Measurements from ENCODE around the gene LYZL1. TPM values are rescaled to one million over a fixed set of nuclear protein-coding genes. Genes with fewer than 3 reads are reported as not detected.
"Not testable (repeated sequence)": the region's sequence is repeated elsewhere in the genome, so short reads cannot be mapped to it uniquely, and the experiment has no call there.

The LYZL1 gene
- total RNA-seq, 1 donor from 2014 or later, result not detected

DNA sequence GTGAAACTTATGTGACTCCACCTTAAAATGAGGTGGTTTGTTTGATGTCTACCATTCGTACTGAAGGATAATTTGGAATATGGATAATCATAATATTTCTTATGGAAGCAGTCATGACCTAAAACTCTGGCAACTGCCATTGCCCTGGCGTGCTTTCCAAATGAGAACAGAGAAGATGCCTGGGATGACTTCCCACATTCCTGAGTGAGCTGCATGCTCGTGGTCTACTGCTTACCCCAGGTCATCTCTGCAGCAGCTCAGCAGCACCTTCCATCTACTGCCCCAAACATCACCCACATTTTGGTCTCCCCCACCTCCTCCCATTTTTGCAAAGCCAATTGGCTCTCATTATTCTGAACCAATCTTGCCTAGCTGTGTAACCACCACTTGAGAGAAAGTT is 40.1 kb downstream of the LYZL1 start:
- Histone ChIP-seq H3K4me3 (no peak overlapping the region), H3K9me3 (no peaks in the 10 kb centered on the region), H3K27ac (no peak overlapping the region), H3K27me3 (no peaks in the 10 kb centered on the region), H3K4me1 (no peaks in the 10 kb centered on the region), H3K36me3 (no peaks in the 10 kb centered on the region)
- intact Hi-C loops (cut with DNase I), result no loop called here
- no peak for DNase-seq (ENCODE audit: low spot score in 2 of 2)
- TF ChIP-seq, protein P1, sequence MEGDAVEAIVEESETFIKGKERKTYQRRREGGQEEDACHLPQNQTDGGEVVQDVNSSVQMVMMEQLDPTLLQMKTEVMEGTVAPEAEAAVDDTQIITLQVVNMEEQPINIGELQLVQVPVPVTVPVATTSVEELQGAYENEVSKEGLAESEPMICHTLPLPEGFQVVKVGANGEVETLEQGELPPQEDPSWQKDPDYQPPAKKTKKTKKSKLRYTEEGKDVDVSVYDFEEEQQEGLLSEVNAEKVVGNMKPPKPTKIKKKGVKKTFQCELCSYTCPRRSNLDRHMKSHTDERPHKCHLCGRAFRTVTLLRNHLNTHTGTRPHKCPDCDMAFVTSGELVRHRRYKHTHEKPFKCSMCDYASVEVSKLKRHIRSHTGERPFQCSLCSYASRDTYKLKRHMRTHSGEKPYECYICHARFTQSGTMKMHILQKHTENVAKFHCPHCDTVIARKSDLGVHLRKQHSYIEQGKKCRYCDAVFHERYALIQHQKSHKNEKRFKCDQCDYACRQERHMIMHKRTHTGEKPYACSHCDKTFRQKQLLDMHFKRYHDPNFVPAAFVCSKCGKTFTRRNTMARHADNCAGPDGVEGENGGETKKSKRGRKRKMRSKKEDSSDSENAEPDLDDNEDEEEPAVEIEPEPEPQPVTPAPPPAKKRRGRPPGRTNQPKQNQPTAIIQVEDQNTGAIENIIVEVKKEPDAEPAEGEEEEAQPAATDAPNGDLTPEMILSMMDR (IDR thresholded peaks at IDR 0.05), result no peak

DNA sequence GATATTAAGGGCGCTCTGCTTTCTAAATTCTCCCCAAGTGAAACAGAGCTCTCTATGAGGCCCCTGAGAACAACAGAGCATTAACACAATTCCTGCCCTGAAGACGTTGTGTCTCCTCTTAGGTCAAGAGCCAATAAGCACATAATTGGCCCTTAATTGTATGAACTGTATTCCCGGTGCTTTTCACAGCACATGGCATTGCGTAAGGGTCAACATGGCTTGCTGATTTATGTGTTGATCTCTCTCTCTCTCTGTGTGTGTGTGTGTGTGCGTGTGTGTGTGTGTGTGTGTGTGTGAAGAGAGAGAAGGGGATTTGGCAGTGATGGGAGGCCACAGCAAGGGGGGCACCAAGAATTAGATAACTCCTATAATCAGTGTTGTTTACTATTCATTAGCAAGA is 40.5 kb downstream of the LYZL1 start:
- Histone ChIP-seq H3K27ac (no peak overlapping the region), H3K4me1 (no peaks in the 10 kb centered on the region), H3K9me3 (no peaks in the 10 kb centered on the region), H3K36me3 (no peaks in the 10 kb centered on the region), H3K4me3 (no peak overlapping the region), H3K27me3 (no peaks in the 10 kb centered on the region)
- intact Hi-C loops (cut with DNase I), result no loop called here
- DNase-seq (ENCODE audit: low spot score in 2 of 2), result no peak
- TF ChIP-seq, protein P1 (IDR thresholded peaks at IDR 0.05), result no peak

DNA sequence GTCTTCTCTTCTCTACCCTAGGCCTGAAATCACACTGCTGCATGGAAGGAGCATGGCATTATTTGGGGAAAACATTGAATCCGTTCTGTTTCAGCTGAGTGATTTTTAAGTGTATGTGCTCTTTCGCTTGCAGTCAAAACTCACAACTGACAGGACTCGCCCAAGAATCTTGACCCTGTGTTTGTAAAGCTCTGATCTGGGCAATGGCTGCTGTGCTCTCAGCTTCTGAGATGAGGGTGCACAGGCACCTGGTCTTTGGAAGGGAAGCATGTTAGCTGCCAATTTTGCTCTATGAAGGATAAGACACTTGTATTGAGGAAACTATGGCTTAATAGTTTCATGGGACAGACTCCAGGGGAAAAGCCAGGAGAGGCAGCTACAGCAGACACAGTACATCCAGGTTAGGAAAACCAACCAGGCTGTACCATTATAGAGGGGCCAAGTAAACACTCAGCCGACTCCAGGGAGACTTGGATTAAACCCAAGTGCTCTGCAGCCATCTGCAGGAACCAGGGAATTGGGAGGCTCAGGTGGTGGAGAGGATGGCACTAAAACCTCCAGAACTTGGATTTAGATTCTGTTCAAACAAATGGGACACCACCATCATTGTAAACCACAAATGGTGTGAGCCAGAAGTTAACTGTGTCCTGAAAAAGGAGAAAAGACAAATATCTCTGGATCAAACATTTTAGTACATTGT is 43.3 kb downstream of the LYZL1 start:
- H3K9me3 ChIP-seq, result no peaks in the 10 kb centered on the region
- intact Hi-C loops (cut with DNase I), result no loop called here
- no peaks in the 10 kb centered on the region for H3K36me3 ChIP-seq
- no peaks in the 10 kb centered on the region for H3K27me3 ChIP-seq
- no peak overlapping the region for H3K27ac ChIP-seq
- H3K4me1 ChIP-seq, result no peaks in the 10 kb centered on the region
- DNase-seq (ENCODE audit: low spot score in 2 of 2), result no peak
- TF ChIP-seq, protein P1 (IDR thresholded peaks at IDR 0.05), result no peak
- H3K4me3 ChIP-seq, result no peak overlapping the region

DNA sequence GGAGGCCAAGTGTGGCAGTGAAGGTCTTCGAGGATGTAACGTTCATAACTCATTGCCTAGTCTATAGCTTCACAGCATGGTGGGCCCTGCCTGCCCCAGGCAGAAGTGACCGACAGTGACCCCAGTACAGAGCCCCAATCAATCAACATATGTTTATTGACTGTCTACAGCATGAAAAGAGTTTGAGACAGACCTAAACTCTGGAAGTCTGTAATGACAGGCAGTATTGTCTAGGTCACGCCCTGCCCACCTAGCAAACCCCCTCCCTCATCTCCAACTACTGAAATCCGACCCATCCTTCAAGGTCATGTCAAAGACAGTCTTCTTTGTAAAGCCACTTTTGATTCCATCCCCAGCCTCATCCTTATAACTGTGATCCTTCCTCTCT is 43.9 kb downstream of the LYZL1 start:
- H3K4me3 ChIP-seq, result no peak overlapping the region
- H3K9me3 ChIP-seq, result no peaks in the 10 kb centered on the region
- H3K27me3 ChIP-seq, result no peaks in the 10 kb centered on the region
- H3K36me3 ChIP-seq, result no peaks in the 10 kb centered on the region
- no peak for DNase-seq (ENCODE audit: low spot score in 2 of 2)
- H3K4me1 ChIP-seq, result no peaks in the 10 kb centered on the region
- intact Hi-C loops (cut with DNase I), result no loop called here
- TF ChIP-seq, protein P1 (IDR thresholded peaks at IDR 0.05), result no peak
- H3K27ac ChIP-seq, result no peak overlapping the region

DNA sequence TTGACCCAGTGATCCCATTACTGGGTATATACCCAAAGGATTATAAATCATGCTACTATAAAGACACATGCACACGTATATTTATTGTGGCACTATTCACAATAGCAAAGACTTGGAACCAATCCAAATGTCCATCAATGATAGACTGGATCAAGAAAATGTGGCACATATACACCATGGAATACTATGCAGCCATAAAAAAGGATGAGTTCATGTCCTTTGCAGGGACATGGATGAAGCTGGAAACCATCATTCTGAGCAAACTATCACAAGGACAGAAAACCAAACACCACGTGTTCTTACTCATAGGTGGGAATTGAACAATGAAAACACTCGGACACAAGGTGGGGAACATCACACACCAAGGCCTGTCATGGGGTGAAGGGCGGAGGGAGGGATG is 48.7 kb downstream of the LYZL1 start:
- DNase-seq (ENCODE audit: low spot score in 2 of 2); H3K9me3 ChIP-seq; H3K27ac ChIP-seq; H3K4me3 ChIP-seq; H3K4me1 ChIP-seq; H3K27me3 ChIP-seq; H3K36me3 ChIP-seq; intact Hi-C loops (cut with DNase I): not testable (repeated sequence)

DNA sequence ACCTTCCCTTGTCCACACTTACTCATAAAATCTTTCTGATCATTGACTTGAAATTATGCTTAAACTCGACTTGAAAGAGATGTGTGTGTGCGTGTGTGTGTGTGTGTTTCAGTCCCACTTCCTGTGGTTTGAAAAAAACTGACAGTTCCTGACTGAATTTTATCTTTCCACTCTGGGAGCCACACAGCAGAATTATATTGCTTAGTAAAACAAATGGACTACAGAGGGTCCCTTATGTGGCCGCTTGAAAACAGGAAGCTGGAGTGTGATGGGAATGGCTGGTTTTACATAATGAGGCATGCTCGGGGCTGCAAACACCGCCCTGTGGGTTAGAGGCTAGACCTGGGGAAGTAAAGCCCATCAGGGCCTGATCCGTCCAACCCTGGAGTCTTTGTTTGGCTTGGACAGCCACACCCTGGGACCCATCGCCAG is 54.8 kb downstream of the LYZL1 start:
- no peak for DNase-seq (ENCODE audit: low spot score in 2 of 2)
- intact Hi-C loops (cut with DNase I), result no loop called here
- H3K27me3 ChIP-seq, result no peaks in the 10 kb centered on the region

More for the DNA sequence above, 54.8 kb downstream of the LYZL1 start:
- Histone ChIP-seq H3K9me3 (no peaks in the 10 kb centered on the region), H3K27ac (no peak overlapping the region), H3K36me3 (no peaks in the 10 kb centered on the region), H3K4me1 (no peaks in the 10 kb centered on the region), H3K4me3 (no peak overlapping the region)
- TF ChIP-seq, protein P1 (IDR thresholded peaks at IDR 0.05), result no peak
